GM18498 (cell line): Measurements from ENCODE around the gene CACNB2.
"Not testable (repeated sequence)": the region's sequence is repeated elsewhere in the genome, so short reads cannot be mapped to it uniquely, and the experiment has no call there.

Source experiments
- ATAC-seq: cut with Tn5 transposase; IDR thresholded peaks from one replicate; pipeline ENCODE4 v1.9.1; 2021; ENCODE audit warnings: mild to moderate bottlenecking, moderate library complexity; ENCODE audit not compliant: unreplicated experiment

CACNB2 gene

GRCh38 chr10:18196806-18197550, 56.8 kb downstream of the CACNB2 start:
- ATAC-seq: no peak

DNA sequence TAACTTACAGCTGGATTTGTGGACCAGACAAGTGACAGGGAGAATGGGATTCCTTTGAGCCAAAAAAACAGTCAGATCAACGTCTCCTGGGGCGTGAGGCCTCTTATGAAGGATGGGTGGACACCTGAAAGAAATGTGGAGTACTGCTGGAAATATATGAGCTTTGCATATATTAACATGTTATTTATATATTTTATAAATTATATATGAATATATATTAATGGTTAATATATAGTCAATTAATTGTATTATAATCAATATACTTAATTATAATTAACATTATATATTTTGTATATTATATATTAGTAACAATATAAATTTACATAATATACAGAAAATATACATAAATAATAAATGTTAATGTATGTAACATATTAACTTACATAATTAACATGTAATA, 57.5 kb downstream of the CACNB2 start:
- no peak for ATAC-seq

- no peak for ATAC-seq
These were observed 61.7 kb downstream of the CACNB2 start for GRCh38 chr10:18201877-18202276.

GRCh38 chr10:18202680-18203460, 62.6 kb downstream of the CACNB2 start:
- no peak for ATAC-seq

- ATAC-seq: no peak
These were observed 63.2 kb downstream of the CACNB2 start for GRCh38 chr10:18203471-18203870.

- ATAC-seq: no peak
These were observed 64.0 kb downstream of the CACNB2 start for GRCh38 chr10:18204039-18204835.

- no peak for ATAC-seq
These were observed 65.0 kb downstream of the CACNB2 start for GRCh38 chr10:18205098-18205834.

DNA sequence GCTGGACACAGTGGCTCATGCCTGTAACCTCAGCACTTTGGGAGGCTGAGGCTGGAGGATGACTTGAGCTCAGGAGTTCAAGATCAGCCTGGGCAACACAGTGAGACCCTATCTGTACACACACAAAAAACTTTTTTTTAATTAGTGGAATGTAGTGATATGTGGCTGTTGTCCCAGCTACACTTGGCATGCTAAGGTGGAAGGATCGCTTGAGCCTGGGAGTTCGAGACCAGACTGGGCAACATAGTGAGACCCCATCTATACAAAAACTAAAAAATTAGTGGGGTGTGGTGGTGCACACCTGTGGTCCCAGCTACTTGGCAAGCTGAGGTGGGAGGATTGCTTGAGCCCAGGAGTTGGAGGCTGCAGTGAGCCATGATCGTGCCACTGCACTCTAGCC, 68.0 kb downstream of the CACNB2 start:
- ATAC-seq: not testable (repeated sequence)

DNA sequence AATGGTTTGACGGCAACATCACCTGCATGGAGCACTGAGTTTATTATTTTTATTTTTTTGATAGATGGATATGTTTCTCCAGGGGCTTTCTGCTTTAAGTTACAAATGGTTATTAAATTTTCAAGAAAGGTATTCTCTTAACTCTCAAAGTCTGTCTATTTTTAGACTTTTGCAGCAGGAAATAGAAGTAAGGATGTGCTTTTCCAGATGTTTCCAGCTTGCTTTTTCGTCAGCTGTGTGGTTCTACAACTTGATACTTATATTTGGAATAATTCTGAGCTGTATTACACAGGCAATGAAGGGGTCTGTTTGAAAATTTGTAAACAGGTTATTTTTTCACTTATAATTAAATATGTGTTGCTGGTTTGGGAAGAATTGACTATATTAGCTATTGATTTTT, 69.0 kb downstream of the CACNB2 start:
- ATAC-seq: no peak

DNA sequence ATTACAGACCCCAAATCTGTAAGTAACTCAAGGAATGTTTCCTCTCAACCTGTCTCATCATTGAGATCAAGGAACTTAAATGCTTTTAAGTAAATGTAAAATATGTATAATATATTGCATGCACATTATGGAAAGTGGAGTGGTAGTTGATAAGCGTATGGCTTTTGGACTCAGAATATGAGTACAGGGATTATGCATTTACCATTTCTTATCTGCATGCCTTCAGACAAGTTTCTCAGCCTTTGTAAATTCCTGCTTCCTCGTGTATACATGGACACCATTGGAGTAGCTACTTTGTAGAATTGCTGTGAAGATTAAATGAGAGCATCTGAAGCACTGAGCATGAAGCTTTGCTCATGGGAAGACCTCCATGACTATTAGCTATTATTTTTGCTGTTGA, 70.5 kb downstream of the CACNB2 start:
- ATAC-seq: no peak

- ATAC-seq: no peak
These were observed 71.6 kb downstream of the CACNB2 start for GRCh38 chr10:18211862-18212261.

- no peak for ATAC-seq
These were observed 73.0 kb downstream of the CACNB2 start for GRCh38 chr10:18213271-18213670.

DNA sequence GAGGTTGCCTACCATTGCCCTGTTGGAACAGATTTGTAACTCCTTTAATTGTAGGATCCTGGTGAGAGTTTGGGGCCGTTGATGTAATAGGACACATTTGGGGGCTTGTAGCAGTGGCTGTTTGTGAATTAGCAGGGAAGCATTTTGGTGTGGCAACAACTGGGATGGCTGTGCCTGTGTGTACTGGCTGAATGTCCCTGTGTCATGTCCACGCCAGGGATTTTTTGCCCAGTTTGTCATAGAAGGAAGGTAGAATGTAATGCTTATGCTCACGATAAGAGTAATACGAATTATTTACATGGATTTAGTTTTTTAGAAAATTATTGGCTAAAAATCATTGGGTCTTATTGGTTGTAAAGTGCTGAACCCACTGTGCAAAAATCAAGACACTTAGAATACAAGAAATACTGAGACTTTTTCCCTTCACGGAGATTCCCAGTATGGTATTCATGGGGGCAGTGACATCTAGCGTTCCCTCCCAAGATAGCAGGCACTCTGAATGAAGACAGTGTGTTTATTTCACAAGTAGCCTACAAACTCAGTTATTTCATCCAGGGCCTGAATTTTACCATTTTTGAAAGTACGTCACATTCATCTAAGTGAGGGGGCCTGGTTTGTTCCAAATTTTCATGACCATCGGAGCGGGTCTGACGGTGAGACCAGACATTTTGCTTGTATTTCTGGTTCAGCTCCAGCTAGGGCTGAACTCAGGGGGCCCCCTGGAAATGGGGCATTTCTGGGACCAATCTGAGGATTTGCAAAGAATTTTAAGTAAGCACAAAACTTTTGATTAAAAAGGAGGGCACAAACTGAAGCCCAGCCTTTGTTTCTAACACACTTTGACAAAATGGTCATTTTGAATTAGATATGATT, 74.7 kb downstream of the CACNB2 start:
- peak; percentile 73 for ATAC-seq

GRCh38 chr10:18216482-18216881, 76.3 kb downstream of the CACNB2 start:
- ATAC-seq: no peak

GRCh38 chr10:18217577-18217976, 77.4 kb downstream of the CACNB2 start:
- ATAC-seq: no peak

DNA sequence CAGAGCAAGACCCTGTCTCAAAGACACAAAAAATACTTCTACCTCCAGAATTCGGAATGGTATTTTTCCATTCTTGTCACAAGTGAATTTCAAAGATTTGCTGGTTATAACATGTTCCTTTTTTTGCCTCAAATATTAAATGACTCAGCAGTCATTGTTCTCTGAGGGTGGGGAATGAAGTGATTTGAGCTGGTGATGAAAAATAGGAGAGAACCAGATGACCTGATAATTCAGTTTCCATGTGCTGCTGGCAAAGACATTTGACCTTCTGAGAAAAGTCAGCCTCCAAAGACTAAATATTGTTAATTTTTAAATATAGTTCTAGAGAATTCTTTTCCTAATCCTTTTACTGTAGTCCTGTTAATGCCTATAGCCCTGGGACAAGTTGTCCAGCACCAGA, 78.9 kb downstream of the CACNB2 start:
- ATAC-seq: no peak

- no peak for ATAC-seq
These were observed 80.9 kb downstream of the CACNB2 start for GRCh38 chr10:18221123-18221522.

DNA sequence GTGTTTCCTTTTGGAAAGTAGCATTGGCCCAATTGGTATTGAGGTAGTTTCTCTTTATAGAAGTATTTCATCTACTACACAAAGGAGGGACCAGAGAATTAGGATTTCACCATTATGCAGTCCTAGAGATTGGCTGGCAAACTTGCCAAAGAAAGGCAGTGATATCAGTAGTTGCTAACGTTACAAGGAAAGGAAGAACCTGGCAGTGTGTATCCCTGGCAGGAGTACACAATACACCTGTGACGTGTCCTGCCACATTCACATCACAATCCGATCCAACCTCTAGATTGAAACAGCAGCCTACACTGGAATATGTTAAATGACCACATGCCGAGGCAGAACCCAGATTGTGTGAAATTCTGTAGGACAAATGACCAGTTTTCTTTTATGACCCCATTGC, 81.7 kb downstream of the CACNB2 start:
- no peak for ATAC-seq

DNA sequence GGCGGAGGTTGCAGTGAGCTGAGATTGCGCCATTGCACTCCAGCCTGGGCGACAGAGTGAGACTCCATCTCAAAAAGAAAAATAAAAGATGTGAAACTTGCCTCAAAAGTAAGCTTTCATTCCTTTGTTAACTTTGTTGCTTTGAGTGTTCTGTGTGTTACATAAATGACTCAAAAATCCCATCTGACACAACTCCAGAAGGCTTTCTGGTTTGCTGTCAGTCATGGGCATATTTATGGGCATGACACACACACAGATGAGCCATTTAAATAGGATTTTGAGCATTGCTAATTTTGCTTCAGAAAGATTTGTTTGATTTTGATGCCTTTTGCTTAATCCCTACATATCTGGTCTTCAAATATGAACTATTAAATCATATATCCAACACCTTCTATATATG, 82.6 kb downstream of the CACNB2 start:
- no peak for ATAC-seq

- no peak for ATAC-seq
These were observed 83.7 kb downstream of the CACNB2 start for GRCh38 chr10:18223898-18224297.
